ENCODE measurements around the gene NRG2.

The NRG2 gene

DNA sequence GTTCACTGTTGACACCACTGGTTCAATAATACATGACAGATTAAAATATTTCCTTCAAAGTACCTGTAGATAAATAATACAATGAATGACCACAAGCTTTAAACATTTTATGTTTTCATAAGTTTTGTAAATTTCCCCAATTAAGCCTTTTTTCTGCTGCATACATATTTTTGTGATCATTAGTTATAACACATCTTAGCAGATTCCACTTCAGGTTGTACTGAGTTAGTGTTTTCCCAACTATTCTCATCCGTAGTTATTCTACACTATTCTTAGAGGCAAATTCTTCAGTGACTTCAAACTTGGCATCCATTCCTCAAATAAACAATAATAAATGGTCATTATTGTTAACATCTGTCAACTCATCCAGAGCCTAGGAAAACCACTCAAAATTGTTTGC, 100.9 kb downstream of the NRG2 start:
- DNase-seq (ENCODE audit: low read depth) = no peak

DNA sequence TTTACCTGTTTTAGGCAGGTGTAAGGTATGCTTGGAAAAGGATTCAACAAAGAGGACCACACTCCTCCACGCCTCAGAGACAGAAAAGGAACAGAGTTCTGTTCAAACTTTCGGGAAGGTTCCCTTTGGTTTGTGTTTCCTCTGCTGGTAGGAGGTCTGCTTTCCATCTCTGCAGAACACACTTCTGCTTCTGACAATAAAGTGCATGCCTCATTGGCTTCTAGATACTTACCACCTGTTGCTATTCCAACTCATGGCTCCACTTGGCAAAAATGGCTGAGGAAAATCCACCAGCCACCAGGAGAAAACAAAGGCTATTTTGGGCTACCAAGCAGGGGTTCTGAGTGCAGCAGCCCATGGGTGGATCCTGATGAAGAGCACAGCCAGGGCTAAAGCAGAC, 112.7 kb downstream of the NRG2 start:
- no peak for DNase-seq (ENCODE audit: low read depth)

DNA sequence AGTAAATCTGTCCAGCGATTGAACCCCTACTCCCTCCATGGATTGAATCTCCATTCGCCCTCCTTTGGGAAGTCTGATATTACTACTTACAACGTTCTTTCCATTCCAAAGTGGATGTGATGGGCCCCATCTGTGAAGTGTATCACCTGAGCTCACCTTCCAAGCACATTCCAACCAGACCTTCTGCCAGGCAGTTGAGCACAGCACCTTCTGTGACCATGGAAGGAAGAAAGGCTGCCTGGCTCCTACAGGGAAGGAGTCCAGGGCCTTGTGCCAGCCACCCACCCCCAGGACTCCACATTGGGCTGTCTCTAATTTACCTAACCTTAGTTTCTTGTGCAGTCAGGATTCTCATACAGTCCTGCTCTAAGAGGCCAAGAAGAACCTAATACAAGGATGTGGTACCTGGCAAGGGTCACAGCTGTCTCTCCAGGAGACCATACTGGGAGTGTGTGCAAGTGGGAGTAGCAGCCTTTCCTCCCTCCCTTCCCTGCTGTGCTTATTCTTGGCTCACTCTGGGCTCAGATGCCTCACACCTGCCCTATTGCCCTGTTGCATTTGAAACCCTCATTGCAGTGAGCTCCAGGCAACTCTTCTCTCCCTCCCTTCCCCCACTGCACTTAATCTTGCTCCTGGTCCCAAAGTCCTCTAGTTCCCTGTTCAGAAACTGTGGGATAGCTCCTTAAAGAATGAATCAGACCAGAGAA, 116.1 kb downstream of the NRG2 start:
- DNase-seq (ENCODE audit: low read depth) = no peak

DNA sequence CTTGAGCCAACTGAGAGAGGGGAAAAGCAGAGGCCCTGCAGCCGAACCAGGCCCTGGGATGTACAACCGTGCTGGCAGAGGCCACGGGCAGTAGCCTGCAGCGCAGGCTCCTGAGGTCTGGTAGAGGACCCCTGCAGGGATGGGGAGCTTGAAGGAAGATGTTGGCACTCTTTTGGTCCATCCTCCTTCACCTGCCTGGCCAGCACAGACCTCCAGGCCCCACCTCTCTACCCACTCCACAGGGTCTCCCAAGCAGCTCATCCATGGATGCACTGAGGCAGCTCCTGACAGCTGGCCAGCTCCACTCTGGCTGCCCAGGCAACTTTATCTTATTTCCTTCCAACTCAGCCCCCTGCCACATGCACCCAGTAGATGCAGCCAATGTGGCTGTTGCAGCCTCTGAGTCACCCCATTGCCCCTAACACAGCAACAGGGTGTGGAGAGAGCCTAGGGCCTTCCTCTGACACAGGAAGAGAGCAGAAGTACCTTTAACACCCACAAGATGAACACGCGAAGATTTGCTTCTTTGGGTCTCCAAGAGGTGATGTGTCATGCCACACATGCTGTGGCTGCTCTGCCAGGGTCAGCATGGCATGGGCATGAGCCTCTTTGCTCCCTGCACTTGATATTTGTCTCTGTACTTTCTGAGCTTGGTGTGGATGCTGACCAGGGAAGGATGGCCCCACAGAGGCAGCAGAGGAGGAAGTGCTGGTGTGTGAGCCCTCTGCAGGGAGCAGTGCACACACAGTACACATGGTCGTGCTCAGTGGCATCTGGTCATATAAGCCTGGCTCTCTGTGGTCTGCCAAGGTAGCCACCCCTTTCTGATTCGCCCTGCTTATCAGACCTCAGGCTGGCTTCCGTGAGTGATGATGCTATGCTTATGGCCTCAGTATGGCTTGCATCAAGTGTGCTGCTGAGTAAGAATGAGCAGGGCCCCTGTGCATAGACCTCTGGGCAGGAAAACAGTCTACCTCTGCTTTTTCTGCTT, 117.2 kb downstream of the NRG2 start:
- DNase-seq (ENCODE audit: low read depth) = no peak

DNA sequence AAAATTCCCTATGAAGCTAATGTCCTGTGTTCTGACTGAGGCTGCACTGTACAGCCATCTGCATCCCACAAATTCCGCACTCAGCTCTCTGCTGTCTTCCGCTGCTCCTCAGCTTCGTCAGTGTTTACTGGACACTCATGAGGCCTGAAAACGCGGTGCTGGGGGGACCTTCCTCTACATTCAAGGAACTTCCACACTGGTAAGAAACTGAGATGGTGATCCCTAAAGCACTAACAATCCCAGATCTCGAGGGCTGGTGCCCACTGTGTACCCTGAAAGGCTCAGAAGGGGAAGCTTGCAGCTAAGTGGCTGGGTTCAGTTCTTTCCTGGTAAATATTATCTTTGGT, 117.9 kb downstream of the NRG2 start:
- DNase-seq (ENCODE audit: low read depth) = no peak

DNA sequence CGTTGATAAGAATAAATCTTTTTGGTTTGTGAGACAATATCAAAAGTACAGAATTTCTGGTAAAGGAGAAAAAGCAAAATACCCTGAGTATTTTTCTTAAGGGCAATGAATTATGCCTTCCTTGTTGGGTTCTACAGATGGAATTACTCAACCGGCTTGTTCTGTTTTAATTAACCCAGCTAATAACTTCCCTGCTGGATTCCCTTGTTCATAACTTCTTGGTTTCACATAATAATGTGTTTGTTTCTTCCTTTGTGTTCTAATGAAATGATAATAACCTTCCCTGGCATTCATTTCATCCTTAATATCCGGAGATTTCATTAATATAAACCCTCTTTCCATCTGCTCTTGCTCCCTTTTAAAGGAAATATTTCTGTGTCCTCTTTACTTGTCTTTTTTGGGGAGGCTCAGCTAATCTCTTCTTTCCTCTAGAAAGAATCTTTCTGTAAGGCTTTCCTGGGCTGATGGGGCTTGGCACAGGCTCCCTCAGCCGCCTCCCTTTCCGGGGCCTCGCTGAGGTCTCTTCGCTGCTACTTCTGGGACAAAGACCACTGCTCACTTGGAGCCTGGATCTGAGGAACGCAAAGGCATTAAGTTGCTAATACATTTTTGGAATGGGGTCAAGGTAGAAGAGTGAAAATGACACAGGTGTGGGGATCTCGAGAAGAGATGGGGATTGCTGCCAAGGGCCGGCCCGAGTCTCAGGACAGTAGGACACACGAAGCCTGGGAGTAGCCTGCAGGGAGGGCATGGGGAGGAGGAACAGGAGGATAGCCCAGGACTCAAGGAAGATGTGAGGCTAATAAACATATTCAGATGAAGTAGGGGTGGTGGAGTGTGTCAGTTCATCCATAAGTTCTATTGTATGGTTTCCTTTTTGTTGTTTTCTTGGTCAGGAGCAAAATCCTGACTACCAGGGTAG, 118.5 kb downstream of the NRG2 start:
- no peak for DNase-seq (ENCODE audit: low read depth)

DNA sequence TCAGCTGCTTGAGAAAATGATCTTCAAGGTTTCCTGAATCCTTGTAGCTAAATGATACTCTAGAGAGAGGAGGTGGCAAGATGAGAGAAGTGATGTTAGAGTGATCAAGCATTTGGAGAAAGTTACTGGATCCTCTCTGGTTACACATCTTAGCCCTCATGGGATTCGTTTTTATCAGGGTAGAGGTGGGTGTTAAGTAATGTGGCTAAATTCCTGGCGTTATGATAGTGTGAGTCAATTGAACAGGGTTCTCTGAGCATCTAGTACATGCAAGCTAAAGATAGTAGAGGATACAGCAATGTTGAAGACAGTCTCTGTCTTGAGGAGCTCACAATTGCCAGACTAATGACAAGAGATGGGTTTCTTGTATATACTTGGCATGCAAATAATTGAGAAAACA, 123.8 kb downstream of the NRG2 start:
- DNase-seq (ENCODE audit: low read depth) = no peak

DNA sequence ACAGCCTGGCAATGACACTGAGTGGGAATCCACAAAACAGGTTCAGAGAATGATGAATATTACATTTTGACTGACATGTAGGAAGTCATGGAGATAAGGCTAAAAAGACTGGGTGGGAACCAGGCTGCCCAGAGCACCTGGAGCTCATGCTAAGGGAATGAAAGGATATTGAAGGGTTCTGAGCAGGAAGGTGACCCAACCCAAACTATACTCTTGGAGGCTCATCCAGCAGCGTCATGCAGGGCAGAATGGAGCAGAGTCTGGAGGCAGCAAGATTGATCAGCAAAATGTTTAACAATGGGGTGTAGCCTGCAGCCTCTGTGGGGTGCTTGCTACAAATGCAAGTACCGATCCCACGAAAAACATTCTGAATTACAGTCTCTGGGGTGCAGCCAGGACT, 127.3 kb downstream of the NRG2 start:
- no peak for DNase-seq (ENCODE audit: low read depth)

DNA sequence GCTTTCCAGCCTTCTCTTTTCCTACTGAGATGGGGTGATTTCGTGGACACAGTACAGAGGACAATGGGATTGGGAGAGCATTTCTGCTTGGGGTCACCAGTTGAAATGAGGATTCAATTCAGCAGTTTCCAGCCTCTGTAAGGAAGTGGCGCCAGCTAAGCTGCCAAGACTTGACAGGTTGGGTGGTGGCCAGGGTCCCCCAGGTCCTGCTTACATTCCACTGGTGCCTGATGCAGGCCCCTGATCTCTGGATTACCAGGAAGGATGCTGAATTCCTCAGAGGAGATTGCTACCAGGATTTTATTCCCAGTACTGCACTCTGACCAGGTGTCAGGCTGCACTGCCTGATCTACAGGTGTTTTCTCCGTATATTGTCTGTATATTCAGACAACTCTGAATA, 127.8 kb downstream of the NRG2 start:
- DNase-seq (ENCODE audit: low read depth) = no peak

DNA sequence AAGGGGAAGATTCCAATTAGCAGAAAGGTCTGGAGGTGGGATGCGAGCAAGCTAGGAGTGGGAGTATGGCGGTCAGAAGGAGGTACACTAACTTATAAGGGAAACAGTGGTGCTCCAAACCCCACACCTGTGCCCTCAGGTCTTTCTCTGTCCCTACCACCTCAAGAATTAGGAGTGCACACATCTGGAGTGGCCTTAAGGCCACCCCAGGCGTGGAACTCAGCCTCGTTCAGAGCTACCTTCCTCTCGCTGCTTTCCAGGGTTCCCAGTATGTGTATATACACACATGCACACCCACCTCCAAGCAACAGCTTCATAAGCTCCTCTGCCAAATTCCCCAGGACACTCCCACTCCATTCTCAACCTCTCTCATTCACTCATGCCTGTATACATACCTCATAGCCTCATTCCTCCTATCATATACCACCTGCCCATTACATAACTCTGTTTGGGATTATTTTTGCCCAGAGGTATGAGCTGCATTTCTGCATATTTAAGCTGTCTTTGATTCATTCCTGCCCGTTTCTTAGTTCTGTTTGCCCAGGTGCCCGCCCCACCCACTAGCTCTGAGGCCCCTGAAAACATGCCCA, 128.8 kb downstream of the NRG2 start:
- DNase-seq (ENCODE audit: low read depth) = no peak

DNA sequence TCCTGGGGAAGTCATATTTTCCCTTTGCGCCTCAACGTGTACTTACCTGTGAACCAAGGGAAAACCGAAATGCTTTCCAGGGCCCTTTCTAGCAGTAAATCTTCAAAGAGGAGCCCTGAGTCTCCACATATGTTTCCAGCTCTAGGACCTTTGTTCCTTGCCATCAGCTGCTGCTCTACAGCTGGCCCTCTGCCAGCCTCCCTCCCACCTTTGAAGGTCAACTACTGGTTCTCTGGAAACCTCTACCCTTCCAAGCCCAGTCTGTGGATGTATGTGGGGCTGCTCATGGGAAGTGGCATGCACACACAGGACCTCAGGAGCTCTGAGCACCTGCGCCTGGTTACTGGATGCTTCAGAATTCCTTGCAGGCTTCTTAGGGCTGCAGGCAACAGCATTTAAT, 130.3 kb downstream of the NRG2 start:
- DNase-seq (ENCODE audit: low read depth) = no peak

DNA sequence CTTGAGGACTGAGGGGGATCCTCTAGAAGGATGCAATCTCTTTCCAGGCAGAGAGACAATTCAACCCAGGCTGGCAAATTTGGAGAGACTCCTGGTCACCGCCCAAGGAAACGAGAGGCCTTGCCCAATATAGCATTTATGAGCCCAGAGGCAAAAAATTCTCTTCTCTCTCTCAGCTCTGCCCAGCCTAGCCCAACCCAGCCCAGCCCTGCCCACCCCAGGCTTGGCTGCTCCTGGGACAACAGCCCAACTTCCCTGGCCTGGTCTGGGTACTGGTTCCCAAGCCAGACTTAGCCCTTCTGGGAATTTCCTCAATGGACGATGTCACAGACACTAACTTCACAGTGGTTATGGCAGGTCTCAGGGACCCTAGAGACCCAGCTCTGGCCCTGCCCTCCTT, 130.9 kb downstream of the NRG2 start:
- no peak for DNase-seq (ENCODE audit: low read depth)

DNA sequence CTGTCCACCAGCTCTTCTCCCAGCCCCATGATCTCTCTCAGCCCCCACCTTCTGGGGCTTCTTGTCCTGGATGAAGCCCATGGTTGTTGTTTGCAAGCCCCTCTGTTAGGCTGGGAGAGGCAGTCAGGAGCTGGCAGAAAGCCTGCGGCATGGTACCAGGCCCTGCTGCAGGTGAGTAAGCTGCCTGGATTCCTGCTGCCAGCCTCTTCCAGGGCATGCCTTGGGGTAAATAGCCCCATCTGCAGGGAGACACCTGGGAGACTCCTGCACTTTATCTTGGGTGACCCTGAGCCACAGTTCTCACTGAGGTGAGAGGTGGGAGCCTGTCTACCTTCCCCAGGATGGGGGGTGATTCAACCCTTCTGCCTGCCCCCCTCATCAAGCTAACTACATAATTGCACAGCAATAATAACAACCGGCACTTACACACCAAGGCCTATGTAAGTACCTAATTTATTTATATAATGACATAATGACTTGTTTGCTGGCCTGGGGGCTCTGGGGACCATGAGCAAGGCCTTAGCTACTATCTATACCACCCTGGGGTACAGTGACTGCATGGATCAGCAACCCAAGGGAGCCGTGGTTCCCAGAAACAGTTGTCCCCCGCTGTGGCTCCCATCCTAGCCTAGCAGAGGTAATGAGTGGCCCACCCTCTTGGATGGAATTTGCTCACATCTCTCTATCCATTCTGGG, 131.5 kb downstream of the NRG2 start:
- no peak for DNase-seq (ENCODE audit: low read depth)

DNA sequence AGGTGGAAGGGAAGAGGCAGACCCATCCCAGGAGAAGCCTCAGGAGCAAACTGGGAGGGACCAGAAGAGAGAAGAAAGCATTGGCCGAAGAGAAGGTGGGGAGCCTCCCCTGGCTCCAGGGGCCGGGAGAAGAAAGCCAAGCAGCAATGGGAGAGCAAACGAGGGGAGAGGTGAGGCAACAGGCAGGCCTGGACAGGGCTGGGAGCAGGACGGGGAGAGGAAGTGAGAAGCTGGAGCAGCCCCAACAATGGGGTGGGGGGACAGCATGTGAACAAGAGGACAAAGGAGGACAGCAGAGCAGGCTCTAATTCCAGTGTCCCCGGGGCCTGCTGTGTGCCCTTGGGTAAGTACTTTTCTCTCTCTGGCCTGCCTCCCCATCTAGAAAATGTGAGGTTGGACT, 132.2 kb downstream of the NRG2 start:
- no peak for DNase-seq (ENCODE audit: low read depth)

DNA sequence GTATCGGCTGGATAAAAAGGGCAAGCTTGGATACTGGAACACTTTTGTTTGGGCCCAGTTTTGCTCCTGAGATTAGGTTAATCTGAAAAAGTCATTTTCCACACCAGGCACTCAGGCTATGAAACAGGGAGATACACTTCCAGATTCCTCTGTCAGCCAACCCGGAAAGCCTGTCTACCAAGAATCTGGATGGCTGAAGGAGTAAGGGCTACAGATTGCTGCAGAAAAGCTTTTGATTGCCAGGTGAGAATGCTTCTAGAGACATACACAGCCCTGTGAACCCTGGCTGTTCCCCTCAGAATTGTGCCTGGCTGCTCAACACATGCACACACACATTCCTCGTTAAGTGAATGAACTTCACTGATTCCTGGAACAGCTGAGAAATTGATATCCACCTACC, 133.1 kb downstream of the NRG2 start:
- no peak for DNase-seq (ENCODE audit: low read depth)

DNA sequence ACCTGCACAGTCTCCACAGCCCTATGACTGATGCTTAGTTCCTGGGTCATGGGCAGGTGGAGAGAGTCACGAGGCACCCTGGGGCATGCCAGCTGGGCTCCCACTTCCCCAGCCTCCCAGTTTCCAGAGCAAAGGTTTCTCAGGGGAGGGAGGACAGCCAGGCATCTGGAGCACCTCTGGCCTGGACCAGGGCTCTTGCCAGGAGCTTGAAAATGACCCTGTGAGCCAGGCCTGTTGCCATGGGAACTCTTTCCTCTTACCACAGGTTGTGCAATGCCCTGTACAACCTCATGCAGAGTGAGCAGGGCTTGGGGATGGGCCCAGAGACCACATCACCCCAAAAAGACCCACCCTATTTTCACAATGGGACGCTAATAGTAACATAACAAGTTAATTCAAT, 134.3 kb downstream of the NRG2 start:
- no peak for DNase-seq (ENCODE audit: low read depth)

DNA sequence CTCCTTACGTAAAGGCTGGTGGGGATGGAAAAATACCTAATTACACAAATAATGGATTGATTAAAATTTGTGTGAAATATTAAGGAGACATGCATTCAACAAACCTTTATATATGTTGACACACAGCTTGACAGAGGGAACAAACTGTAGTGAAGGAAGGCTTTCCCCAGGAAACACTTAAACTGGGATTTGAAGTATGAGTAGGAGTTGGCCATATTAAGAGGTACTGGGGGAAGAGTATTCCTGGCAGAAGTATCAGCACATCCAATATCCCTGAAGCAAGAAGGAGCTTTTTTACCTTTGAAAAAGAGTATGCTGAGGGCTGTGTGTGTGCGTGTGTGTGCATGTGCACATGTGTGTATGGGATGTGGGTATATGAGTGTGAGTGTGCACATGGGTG, 136.4 kb downstream of the NRG2 start:
- DNase-seq (ENCODE audit: low read depth) = no peak

DNA sequence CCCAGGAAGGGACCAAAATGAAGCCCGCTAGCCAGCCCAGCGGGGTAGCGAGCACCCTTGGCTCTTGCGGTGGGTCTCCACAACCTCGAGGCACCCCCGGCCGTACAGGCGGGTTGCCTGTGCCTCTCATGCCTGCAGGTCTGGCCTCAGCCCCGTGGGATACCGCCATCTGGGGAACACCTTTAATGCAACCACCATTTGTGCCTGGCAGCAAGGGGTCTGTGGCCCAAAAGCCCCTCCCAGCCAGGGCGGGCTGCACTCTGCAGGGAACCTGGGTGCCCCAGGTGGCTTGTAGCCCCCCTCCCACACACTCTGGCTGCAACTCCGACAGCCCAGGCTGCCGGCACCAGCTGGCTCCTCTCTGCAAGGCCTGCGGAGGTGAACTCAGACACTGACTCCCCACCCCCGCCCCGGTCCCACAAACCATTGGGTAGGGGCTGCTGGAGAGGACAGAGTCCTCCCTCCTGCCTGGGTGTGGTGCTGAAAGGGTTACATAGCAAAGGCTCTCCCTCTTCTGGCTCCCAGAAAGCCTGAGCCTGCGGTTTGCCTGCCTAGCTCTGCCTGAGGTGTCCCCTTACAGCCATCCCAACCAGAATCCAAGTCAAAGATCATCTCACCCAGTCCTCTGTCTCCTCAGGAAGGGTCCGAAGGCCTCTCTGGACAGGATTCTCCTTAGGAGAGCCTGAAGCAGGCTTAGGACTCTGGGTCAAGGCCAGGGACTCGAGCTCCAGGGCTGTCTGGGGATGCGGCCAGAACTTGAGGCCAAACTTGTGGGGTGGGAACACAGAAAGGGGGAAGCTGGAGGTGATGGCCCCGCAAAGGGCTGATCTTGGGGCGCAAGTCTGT, 138.1 kb downstream of the NRG2 start:
- no peak for DNase-seq (ENCODE audit: low read depth)

DNA sequence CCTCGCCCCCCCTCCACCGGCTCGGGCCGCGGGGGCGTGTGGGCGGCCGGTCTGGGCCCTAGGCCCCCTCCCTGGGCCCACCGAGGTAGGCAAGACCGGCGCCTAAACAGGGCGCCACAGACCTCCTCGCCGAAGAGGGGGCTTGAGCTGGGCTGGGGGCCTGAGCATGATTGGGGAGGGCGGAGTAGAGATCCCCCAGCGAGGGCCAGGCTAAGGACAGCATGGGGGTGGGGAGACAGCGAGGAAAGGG, 138.6 kb downstream of the NRG2 start:
- DNase-seq (ENCODE audit: low read depth) = no peak

DNA sequence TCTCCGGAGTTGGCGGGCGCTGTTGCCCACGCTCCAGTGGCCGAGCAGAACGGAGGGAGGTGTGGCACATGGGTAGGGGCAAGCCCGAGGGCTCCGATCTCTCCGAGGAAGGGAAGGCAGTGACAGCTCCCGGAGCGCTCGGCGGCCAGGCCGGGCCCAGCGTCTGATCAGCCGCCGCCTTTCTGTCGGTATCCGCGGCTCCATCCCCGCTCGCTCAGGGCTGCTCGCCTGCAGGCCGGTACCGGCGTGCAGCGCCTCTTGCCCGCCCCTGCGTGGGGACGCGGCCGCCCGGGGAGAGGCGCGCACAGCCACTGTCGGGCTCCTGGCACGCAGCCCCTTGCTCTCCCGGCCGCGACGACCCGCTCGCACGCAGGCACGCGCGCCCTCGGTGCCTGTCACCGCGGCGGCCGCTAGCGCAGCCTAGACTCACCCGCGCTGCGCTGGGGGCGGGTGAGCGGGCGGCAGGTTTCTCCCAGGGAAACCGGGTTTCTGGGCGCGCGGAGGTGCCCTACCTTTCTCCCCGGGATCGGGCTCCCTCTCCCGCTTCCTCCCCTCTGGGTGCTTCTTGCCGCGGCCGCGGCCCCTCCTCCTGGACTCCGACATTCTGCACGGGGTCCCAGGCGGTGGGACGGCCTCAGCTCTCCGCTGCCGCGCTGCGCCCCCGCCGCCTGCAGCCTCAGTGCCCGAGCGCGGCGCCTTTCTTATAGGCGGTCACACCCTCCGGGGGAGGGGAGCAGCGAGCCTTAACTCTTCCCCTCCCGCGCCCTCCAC, 139.1 kb downstream of the NRG2 start:
- no peak for DNase-seq (ENCODE audit: low read depth)
